OCI-LY3 (cell line): Measurements from ENCODE around the gene IFT80.

ENCODE experiments used
- H2AFZ ChIP-seq: fragments of 200-600, 300-600 bp; shearing (Covaris generic); 2 replicates; pipeline ENCODE4 v1.6.0; 2014; ENCODE audit warnings: antibody characterized with exemption, low read depth, low read length
- H3K27ac ChIP-seq: fragments of 200-600, 300-600 bp; sonication (generic); 2 replicates; pipeline ENCODE4 v1.5.1; 2014; ENCODE audit warnings: mild to moderate bottlenecking, low read length, moderate library complexity, mixed read lengths
- H3K27me3 ChIP-seq: fragments of 200-600, 300-600 bp; sonication (generic); 2 replicates; pipeline ENCODE4 v1.6.1; 2014; ENCODE audit warnings: low read depth, low read length, mixed read lengths
- H3K36me3 ChIP-seq: fragments of 200-600, 300-600 bp; sonication (generic); replicated peaks from 2 replicates; pipeline ENCODE3; 2014; ENCODE audit warnings: low read depth, low read length, mixed read lengths
- H3K4me1 ChIP-seq: fragments of 300-600, 200-600 bp; sonication (generic); 2 replicates; pipeline ENCODE4 v1.6.1; 2014; ENCODE audit warnings: low read length, mixed read lengths
- H3K4me2 ChIP-seq: fragments of 200-600, 300-600 bp; sonication (generic); 2 replicates; pipeline ENCODE4 v1.6.1; 2014; ENCODE audit warnings: low read length, mixed read lengths
- H3K4me3 ChIP-seq: fragments of 300-600, 200-600 bp; sonication (generic); 2 replicates; pipeline ENCODE4 v1.5.1; 2014; ENCODE audit warnings: antibody characterized with exemption, mild to moderate bottlenecking, low read length, moderate library complexity
- H3K79me2 ChIP-seq: fragments of 300-600, 200-600 bp; shearing (Covaris generic); 2 replicates; pipeline ENCODE4 v1.6.1; 2014; ENCODE audit warnings: mild to moderate bottlenecking, low read length, mixed read lengths
- H3K9ac ChIP-seq: fragments of 300-600, 200-600 bp; shearing (Covaris generic); 2 replicates; pipeline ENCODE4 v1.6.0; 2014; ENCODE audit warnings: mild to moderate bottlenecking, low read length, moderate library complexity
- H3K9me3 ChIP-seq: fragments of 200-600, 300-600 bp; shearing (Covaris generic); 2 replicates; pipeline ENCODE4 v1.6.1; 2014; ENCODE audit warnings: low read length, mixed read lengths; ENCODE audit not compliant: insufficient read depth
- H4K20me1 ChIP-seq: fragments of 200-600, 300-600 bp; sonication (generic); 2 replicates; pipeline ENCODE4 v1.6.1; 2016; ENCODE audit warnings: low read length, mixed read lengths; ENCODE audit not compliant: insufficient read depth
- EZH2phosphoT487 ChIP-seq: fragments of 200-600 bp; shearing (Covaris generic); IDR thresholded peaks from 2 replicates; pipeline ENCODE4 v1.6.1; 2018; ENCODE audit warnings: antibody characterized with exemption, mixed run types, low read depth
- TF ChIP-seq, protein P1 (sequence below): fragments of 200-600, 300-600 bp; sonication (generic); IDR thresholded peaks from 2 replicates; pipeline ENCODE4 v1.5.1; 2014; ENCODE audit warnings: antibody characterized with exemption, low read length, low read depth

The IFT80 gene

DNA sequence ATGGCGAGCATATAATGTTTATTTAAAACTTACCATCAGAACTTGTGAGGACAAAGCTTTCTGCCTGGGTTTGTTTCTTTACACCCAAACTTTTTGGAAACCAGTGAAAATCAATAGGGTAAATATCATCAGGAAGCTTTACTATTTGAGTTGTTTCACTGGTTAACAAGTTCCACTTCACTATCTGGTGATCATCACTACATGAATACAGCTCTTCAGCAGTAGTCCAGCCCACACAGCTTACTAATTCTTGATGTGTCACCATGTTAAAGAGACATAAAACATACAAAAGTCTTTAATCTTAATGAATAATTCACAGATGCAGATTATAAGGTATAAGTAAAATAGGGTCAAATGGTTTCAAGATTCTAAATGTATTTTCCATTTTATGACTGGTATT, 17.6 kb downstream of the IFT80 start:
- no peak for TF ChIP-seq EZH2phosphoT487
- TF ChIP-seq, protein P1, sequence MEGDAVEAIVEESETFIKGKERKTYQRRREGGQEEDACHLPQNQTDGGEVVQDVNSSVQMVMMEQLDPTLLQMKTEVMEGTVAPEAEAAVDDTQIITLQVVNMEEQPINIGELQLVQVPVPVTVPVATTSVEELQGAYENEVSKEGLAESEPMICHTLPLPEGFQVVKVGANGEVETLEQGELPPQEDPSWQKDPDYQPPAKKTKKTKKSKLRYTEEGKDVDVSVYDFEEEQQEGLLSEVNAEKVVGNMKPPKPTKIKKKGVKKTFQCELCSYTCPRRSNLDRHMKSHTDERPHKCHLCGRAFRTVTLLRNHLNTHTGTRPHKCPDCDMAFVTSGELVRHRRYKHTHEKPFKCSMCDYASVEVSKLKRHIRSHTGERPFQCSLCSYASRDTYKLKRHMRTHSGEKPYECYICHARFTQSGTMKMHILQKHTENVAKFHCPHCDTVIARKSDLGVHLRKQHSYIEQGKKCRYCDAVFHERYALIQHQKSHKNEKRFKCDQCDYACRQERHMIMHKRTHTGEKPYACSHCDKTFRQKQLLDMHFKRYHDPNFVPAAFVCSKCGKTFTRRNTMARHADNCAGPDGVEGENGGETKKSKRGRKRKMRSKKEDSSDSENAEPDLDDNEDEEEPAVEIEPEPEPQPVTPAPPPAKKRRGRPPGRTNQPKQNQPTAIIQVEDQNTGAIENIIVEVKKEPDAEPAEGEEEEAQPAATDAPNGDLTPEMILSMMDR: no peak
- peaks cover 11% of the 10 kb centered on the region; the same call in 1 of the 2 replicates for H3K79me2 ChIP-seq
- no peaks in the 10 kb centered on the region for H3K9me3 ChIP-seq
- H3K4me3 ChIP-seq: no peak overlapping the region
- peaks cover 4% of the 10 kb centered on the region for H3K36me3 ChIP-seq
- no peaks in the 10 kb centered on the region for H3K27me3 ChIP-seq
- no peak overlapping the region for H2AFZ ChIP-seq
- no peak overlapping the region for H3K4me2 ChIP-seq
- no peaks in the 10 kb centered on the region for H4K20me1 ChIP-seq
- H3K4me1 ChIP-seq: no peaks in the 10 kb centered on the region
- no peak overlapping the region for H3K9ac ChIP-seq
- H3K27ac ChIP-seq: no peak overlapping the region

DNA sequence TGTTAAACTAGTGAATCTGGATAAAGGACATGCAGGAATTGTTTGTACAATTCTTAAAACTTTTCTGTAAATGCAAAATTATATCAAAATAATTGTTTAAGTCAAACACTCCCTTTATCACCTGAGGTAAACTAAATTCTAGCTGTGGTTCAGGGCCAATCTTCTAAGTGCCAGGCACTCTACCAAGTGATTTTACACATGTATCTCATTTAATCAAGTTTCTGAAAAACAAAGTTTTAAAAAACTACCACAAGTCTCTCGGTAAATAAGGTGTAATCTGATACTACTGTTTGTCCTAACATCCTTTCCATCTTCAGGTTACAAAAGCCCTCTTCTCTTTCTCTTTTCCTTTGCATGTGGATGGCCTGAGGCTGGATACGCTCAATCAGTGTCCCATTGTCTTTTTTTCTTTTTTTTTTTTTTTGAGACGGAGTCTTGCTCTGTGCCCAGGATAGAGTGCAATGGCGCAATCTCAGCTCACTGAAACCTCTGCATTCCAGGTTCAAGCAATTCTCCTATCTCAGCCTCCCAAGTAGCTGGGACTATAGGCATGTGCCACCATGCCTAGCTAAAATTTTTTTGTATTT, 19.3 kb downstream of the IFT80 start:
- no peak for TF ChIP-seq EZH2phosphoT487
- TF ChIP-seq, protein P1: no peak
- peaks cover 4% of the 10 kb centered on the region for H3K36me3 ChIP-seq
- no peaks in the 10 kb centered on the region for H3K27me3 ChIP-seq
- H3K9ac ChIP-seq: no peak overlapping the region
- H3K9me3 ChIP-seq: no peaks in the 10 kb centered on the region
- H3K4me3 ChIP-seq: no peak overlapping the region
- no peaks in the 10 kb centered on the region for H4K20me1 ChIP-seq
- H3K4me2 ChIP-seq: no peak overlapping the region
- no peak overlapping the region for H2AFZ ChIP-seq
- H3K4me1 ChIP-seq: no peaks in the 10 kb centered on the region
- H3K79me2 ChIP-seq: peaks cover 3% of the 10 kb centered on the region; the same call in 1 of the 2 replicates
- H3K27ac ChIP-seq: no peak overlapping the region

DNA sequence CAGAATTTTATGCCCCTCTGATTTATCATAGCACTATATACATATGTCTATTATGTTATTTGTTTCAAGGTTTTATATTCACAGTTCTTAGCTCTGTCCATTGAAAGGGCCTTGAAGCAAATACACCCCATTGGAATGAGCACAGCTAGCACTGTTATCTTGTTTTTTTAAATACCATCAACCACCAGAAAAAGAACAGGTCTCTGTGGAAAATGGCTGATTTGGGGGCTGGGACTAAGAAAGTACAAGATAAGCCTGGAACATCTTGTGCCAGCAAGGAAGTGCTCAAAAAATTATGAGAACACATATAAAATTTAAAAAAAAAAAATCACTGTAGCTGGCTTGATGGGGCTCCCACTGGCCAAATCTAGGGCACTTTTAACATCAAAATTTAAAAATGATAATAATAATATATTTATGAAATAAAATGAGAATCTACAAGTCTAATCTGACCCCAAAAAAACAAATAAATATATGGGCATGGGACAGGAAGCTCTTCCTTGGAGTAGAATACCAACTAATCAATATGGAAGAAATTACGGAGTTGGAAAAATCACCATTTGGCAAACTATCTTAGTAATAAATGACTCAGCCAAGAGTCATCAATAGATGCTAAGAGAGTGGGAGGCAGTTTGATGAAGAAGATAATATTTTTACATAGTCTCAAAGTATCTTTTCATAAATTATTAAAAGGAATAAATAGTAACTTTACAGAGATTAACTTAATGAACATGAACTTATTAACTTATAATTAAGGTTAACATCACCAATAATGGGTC, 20.5 kb downstream of the IFT80 start:
- H3K27me3 ChIP-seq: no peaks in the 10 kb centered on the region
- H3K4me2 ChIP-seq: no peak overlapping the region
- H3K4me1 ChIP-seq: no peaks in the 10 kb centered on the region
- H3K36me3 ChIP-seq: peaks cover 7% of the 10 kb centered on the region
- no peak overlapping the region for H3K4me3 ChIP-seq
- H3K27ac ChIP-seq: no peak overlapping the region
- TF ChIP-seq EZH2phosphoT487: no peak
- TF ChIP-seq, protein P1: no peak
- H4K20me1 ChIP-seq: no peaks in the 10 kb centered on the region
- no peak overlapping the region for H3K9ac ChIP-seq
- H3K9me3 ChIP-seq: no peaks in the 10 kb centered on the region
- no peak overlapping the region for H2AFZ ChIP-seq
- H3K79me2 ChIP-seq: no peaks in the 10 kb centered on the region

DNA sequence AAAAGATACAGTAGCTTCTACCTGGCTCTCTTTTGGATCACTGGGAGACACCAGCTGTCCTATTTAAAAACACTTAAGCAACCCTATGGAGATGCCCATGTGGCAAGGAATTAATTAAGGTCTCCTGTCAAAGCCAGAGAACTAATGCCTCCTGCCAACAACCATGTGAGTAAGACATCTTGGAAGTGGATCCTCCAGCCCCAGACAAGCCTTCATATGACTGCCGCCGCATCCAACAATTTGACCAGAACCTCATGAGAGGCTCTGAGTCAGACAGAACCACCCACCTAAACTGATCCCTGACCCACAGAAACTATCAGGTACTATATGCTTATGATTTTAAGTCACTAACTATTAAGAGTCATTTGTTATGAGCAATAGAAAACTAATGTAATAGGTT, 22.3 kb downstream of the IFT80 start:
- Histone ChIP-seq H3K4me3 (no peak overlapping the region), H3K9ac (no peak overlapping the region), H3K4me1 (no peaks in the 10 kb centered on the region), H3K27ac (no peak overlapping the region), H3K4me2 (no peak overlapping the region), H3K27me3 (no peaks in the 10 kb centered on the region), H3K9me3 (no peaks in the 10 kb centered on the region), H3K79me2 (no peaks in the 10 kb centered on the region), H4K20me1 (no peaks in the 10 kb centered on the region), H3K36me3 (peaks cover 7% of the 10 kb centered on the region), H2AFZ (no peak overlapping the region)
- TF ChIP-seq EZH2phosphoT487: no peak
- TF ChIP-seq, protein P1: no peak
